ENCODE measurements around the gene ZNF581.
A peak's percentile ranks its signal among the peaks of the same experiment; 100 is the strongest.

The ZNF581 gene

DNA sequence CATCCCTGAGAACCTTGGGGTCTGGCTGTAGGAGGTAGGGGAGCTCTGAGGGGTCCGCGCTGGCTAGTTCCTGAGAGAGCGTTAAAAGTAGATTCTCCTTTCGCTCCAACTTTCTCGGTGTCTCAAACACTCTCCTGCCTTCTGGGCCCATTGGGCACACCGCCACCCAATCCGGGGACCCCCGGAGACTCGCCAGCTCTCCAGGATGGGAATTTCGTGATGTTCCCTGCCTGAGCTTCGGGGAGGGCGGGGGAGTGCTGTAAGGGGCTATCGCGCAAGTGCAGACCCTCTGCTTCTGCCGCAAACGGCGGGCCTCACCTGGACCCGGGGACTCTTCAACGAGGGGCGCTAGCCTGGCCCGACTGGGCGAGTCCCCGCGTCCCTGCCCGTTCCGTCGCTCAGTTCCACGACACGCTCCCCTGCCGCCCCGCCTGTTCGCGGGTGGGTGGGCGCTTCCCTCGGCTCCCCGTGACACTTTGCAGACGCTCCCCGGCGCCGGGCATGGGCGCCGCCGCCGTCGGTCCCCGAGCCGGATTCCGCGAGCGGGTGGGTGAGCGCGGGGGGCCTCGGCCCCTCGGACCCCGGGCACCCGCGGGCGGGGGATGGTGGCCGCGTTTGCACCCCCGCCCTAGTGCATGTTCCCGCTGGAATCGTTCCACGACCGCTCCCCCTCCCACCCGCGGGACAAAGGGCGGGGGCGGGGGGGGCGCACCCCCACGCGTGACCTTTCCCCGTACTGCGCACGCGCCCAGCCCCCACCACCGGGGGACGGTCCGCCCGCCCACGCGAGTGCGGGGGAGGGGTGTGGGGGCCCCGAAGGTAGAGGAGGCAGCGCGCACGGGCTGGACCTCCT is 4.5 kb downstream of the ZNF581 start, which contains the start of gene CCDC106:
Gene CCDC106, plus strand, starts transcription at position 481 of the 853 bp plus-strand sequence. CDS start 835 bp downstream, outside the sequence.
- peak within 1 kb of the TSS; percentile 71 for H3K4me3 ChIP-seq (ENCODE audit: low read depth, low read length)
- in situ Hi-C loops (cut with HindIII; ENCODE audit: low sequenced_read_pairs): no loop called here
- TF ChIP-seq CTCF (IDR thresholded peaks at IDR 0.05; ENCODE audit: low read depth, low read length): no peak
- DNase-seq (ENCODE audit: low read depth, low spot score): peak; percentile 77

GRCh38 chr19:55648585-55649267 is 5.3 kb downstream of the ZNF581 start:
- peak overlapping the region; percentile 71 for H3K4me3 ChIP-seq (ENCODE audit: low read depth, low read length)
- in situ Hi-C loops (cut with HindIII; ENCODE audit: low sequenced_read_pairs): no loop called here
- DNase-seq (ENCODE audit: low read depth, low spot score): no peak
- no peak for TF ChIP-seq CTCF (IDR thresholded peaks at IDR 0.05; ENCODE audit: low read depth, low read length)

DNA sequence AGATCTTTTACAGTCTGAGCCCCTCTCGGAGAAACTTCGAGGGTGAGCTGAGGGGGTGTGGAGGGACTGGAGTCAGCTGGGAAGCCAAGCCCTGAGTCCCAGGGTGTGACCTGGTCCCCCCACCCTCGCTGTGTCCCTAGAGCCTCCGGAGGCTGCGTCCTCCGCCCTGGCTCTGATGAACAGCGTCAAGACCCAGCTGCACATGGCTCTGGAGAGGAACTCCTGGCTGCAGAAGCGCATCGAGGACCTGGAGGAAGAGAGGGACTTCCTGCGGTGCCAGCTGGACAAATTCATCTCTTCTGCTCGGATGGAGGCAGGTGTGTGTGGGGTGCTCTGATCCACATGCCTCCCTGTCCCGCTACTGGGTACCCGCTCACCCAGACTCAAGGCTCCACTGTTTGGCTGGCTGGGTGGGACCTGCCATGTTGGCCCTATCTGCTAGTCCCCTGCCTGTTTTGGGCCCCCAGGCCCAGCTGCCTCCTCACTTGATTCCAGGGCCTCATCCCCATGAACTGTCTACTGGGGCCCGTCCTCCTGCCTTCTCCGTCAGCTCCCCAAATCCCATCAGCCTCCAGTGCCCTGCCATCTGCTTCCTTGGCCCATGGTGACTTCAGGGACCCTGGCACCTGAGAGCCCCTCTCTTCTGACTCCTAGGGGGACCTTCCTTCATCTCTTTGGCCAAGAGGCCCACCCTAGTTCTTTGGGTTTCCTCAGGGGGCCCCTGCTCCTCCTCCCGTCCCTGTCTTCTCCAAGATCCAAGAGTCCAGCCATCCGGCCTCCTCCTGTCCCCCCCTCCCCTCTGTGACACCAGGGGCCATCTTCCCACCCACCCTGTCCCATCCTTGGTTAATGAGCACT is 6.0 kb downstream of the ZNF581 start:
- TF ChIP-seq CTCF (IDR thresholded peaks at IDR 0.05; ENCODE audit: low read depth, low read length): no peak
- H3K4me3 ChIP-seq (ENCODE audit: low read depth, low read length): peak overlapping the region; percentile 71

DNA sequence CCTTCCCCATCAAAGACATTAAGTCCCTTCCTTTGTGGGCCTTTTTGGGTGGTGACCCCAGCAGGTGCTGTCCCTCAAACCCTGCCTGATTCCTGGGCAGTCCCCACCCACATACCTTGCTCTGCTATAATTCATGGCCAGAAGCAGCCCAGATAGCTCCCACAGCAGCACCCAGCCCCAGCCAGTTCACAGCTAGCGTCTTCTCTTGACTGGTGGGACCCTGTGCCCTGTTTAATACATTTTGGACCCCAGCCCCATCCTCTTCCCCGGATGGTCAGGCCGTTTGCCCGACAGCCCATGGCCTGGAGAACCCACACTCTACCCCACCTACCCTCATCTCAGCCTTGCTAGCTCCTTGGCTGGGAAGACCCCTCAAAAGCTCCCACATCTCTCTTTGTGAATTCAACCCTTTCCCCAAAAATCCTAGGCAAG is 6.7 kb downstream of the ZNF581 start:
- no peak for TF ChIP-seq CTCF (IDR thresholded peaks at IDR 0.05; ENCODE audit: low read depth, low read length)
- in situ Hi-C loops (cut with HindIII; ENCODE audit: low sequenced_read_pairs): no loop called here
- DNase-seq (ENCODE audit: low read depth, low spot score): no peak
- H3K4me3 ChIP-seq (ENCODE audit: low read depth, low read length): no peak overlapping the region

More for the DNA sequence above, 6.0 kb downstream of the ZNF581 start:
- no peak for DNase-seq (ENCODE audit: low read depth, low spot score)
- in situ Hi-C loops (cut with HindIII; ENCODE audit: low sequenced_read_pairs): no loop called here

DNA sequence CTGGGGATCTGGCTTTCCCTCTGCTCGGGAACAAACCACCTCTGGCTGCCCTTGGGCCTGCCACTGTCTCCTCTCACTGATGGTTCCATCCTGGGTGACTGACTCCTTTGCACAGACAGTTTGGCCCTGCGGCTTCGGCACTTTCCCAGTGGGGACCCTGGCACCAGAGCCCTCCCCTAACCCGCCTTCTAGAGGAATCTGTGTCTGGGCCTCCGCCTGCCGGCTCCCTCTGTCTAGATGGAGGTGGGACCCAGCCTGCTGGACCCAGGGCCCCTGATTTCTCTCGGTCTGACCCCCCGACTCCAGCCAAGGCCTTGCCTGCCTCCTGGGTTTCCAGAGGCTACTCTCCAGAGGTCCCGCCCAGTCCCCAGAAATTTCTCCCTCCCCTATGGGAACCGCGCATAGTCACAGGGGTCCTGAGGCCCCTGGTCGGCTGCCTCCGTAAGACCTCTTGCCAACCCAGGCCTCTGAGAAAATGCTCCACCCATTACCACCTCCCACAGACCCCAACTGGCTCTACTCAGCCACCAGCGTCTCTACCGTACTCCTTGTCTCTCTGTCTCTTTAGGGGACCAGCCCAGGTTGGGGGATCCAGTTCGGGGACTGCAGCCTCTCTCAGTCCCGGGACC is 7.3 kb downstream of the ZNF581 start:
- TF ChIP-seq CTCF (IDR thresholded peaks at IDR 0.05; ENCODE audit: low read depth, low read length): no peak
- H3K4me3 ChIP-seq (ENCODE audit: low read depth, low read length): no peak overlapping the region
- in situ Hi-C loops (cut with HindIII; ENCODE audit: low sequenced_read_pairs): no loop called here
- DNase-seq (ENCODE audit: low read depth, low spot score): no peak

DNA sequence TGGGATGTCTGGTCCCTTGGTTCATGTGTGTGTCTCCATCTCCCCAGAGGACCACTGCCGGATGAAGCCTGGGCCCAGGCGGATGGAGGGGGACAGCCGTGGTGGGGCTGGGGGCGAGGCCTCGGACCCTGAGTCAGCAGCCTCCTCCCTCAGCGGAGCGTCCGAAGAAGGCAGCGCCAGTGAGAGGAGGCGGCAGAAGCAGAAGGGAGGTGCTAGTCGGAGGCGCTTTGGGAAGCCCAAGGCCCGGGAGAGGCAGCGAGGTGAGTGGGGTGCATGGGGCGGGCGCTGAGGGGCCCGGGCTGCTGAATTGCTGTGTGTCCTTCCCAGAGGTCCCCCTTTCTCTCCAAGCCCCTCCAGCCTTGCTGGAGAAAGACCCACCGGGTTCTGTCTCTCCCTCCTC is 7.8 kb downstream of the ZNF581 start:
- TF ChIP-seq CTCF (IDR thresholded peaks at IDR 0.05; ENCODE audit: low read depth, low read length): no peak
- DNase-seq (ENCODE audit: low read depth, low spot score): no peak
- no peak overlapping the region for H3K4me3 ChIP-seq (ENCODE audit: low read depth, low read length)
- in situ Hi-C loops (cut with HindIII; ENCODE audit: low sequenced_read_pairs): no loop called here
